GM12872 (cell line): ENCODE results near the gene RAB18.

Source experiments
- TF ChIP-seq, protein P1 (sequence below): IDR thresholded peaks from 3 replicates; pipeline ENCODE4 v1.5.1; 2011; ENCODE audit warnings: low read depth, mild to moderate bottlenecking, low read length, moderate library complexity; ENCODE audit not compliant: insufficient read depth

Gene RAB18

DNA sequence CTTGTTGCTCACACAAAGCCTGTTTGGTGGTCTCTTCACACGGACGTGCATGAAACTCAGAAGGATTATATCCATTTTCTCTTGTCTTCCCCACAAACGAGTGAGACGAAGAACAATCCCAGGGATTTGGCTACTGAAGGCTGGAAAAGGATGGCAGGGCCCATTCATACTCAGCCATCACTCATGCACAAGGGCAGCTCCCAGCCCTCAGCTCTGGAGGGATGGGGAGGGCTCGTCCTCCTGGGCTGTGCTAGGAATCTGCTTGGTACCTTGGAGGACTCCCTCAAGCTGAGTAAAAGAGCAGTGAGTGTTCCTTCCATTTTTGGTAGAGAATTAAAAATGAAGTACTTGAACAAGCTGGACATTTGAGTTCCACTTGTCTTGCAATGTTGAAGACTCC lies 33.2 kb upstream of the RAB18 start:
- TF ChIP-seq, protein P1, sequence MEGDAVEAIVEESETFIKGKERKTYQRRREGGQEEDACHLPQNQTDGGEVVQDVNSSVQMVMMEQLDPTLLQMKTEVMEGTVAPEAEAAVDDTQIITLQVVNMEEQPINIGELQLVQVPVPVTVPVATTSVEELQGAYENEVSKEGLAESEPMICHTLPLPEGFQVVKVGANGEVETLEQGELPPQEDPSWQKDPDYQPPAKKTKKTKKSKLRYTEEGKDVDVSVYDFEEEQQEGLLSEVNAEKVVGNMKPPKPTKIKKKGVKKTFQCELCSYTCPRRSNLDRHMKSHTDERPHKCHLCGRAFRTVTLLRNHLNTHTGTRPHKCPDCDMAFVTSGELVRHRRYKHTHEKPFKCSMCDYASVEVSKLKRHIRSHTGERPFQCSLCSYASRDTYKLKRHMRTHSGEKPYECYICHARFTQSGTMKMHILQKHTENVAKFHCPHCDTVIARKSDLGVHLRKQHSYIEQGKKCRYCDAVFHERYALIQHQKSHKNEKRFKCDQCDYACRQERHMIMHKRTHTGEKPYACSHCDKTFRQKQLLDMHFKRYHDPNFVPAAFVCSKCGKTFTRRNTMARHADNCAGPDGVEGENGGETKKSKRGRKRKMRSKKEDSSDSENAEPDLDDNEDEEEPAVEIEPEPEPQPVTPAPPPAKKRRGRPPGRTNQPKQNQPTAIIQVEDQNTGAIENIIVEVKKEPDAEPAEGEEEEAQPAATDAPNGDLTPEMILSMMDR = no peak

DNA sequence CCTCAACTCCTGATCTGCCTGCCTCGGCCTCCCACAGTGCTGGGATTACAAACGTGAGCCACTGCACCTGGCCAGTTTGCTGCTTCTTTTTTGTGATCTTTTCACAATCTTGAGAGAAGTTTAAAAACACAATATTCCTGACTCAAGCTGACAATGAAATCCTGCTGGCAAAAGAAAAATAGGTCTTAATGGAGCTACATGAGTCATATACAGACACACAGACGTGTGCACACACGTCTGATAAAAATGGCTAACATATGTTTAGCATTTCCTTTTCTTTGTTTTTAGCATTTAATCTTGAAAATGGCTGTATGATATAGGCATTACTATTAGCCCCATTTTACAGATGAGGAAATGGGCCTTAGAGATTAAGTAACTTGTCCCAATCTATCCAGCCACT lies 29.4 kb upstream of the RAB18 start:
- TF ChIP-seq, protein P1 = no peak

DNA sequence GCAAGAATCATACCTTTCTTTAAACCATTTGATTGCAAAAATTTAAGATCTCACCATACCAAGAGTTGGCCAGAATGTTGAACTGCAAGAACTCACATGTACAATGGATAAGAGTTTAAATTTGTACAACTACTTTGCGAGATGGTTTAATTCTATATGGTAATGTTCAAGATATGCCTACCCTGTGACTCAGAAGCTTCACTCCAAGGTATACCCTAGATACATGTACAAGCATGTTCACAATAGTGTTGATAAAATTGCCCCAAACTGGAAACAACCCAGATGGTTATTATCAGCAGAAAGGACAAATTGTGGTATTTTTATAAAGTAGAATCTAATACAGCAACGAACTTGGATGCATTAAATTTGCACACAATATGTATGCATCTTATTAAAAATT lies 25.1 kb upstream of the RAB18 start:
- TF ChIP-seq, protein P1 = no peak

GRCh38 chr10:27481486-27481885 lies 22.6 kb upstream of the RAB18 start:
- TF ChIP-seq, protein P1 = no peak

DNA sequence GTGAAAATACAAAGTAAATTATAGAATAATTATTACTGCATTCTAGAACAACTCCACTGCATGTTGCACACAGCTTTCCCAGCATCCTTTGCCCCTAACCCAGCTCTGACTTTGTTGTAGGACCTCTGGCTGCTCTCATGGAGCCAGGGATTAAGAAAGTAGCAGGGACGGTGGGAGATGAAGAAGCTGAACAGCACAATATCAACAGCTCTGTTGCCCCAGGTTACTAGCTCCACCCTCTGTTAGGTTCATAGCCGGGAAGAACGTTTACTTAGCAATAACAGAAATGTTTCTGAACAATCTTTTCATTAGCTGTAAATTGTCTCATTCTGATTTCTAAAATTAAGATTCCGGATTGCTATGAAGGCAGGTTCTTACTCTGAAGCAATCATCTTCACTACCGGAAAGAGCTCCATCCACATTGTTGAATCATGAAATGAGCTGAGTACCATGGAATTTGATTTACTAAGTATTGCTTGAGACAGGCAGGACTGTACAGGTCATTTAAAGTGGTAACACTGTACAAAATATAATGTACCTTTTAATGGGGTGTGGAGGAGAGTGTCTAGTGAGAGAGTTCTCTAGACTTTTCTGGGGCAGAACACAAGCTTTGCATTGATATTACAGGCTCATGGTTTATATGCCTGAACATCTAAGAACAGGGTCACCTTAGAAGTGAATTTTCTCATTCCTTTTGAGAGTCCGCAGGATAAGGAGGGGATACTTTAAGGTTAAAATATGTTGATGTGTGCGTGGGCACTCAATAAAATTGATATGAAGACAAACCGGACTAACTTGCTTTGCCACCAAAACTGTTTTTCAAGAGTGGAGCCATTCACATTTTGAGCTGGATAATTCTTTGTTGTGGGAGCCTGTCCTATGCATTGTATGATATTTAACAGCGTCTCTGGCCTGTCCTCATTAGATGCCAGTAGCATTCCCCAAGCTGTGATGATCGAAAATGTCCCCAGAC lies 20.8 kb upstream of the RAB18 start:
- TF ChIP-seq, protein P1 = no peak

DNA sequence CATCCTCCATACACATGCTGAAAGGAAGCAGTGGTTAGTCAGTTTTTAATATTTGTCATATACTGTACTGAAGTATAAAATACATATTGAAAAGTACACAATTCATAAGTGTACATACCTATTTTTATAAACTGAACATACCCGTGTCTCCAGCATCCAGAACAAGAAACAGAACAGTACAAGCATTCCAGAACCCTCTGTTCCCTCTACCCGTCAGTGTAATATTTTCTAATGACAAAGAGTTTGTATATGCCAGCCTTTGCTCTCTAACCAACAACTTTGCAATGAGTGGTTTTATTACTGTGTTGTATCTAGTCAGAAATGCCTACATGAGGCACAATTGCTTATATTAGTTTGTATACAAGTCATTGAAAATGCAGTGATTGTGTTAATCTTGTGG lies 18.7 kb upstream of the RAB18 start:
- TF ChIP-seq, protein P1 = no peak

DNA sequence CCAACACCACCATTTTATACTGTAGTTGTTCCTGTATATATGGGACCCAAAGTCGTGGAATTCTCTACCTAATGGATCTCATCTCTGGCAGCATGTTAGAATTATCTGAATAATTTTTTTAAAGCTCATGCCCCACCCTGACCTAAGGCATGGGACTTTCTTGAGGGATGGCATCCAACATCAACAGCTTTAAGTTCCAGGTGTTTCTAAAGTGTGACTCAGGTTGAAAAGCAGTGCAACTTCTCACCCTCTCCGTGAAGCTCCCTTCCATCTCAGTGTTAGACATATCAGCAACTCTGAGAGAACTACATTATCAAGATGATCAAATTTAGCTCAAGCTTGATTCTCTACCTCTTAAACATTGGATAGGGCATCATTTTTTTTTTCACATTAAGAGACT lies 18.1 kb upstream of the RAB18 start:
- TF ChIP-seq, protein P1 = no peak
